Measurements from ENCODE around the gene DEFB129.
"Not testable (repeated sequence)": the region's sequence is repeated elsewhere in the genome, so short reads cannot be mapped to it uniquely, and the experiment has no call there.

DEFB129 gene

DNA sequence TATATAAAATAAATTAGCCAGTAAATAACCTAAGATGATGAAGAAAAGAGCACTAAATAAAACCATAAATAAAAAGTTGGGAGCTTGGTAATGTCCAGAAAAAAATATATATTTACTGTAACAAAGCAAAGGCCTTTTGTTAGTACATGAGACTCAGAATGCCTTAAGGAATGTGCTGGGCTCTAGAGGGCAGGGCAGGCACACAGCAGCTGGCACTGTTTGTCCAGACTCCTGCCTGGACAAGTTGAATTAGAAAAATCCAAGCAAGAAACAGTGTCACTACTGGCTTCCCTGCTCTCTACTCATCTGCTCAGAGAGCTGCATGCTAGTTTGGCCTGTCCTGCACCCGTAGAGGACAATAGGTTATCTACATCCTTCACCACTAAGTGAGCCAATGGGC lies 8.8 kb downstream of the DEFB129 start:
- peak overlapping the region; percentile 66; the same call in 1 of the 2 replicates for H3K27ac ChIP-seq
- no peak for TF ChIP-seq ZFX (IDR thresholded peaks at IDR 0.05)
- TF ChIP-seq, protein P1, sequence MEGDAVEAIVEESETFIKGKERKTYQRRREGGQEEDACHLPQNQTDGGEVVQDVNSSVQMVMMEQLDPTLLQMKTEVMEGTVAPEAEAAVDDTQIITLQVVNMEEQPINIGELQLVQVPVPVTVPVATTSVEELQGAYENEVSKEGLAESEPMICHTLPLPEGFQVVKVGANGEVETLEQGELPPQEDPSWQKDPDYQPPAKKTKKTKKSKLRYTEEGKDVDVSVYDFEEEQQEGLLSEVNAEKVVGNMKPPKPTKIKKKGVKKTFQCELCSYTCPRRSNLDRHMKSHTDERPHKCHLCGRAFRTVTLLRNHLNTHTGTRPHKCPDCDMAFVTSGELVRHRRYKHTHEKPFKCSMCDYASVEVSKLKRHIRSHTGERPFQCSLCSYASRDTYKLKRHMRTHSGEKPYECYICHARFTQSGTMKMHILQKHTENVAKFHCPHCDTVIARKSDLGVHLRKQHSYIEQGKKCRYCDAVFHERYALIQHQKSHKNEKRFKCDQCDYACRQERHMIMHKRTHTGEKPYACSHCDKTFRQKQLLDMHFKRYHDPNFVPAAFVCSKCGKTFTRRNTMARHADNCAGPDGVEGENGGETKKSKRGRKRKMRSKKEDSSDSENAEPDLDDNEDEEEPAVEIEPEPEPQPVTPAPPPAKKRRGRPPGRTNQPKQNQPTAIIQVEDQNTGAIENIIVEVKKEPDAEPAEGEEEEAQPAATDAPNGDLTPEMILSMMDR (conservative IDR thresholded peaks at IDR 0.05) = peak; percentile 69

DNA sequence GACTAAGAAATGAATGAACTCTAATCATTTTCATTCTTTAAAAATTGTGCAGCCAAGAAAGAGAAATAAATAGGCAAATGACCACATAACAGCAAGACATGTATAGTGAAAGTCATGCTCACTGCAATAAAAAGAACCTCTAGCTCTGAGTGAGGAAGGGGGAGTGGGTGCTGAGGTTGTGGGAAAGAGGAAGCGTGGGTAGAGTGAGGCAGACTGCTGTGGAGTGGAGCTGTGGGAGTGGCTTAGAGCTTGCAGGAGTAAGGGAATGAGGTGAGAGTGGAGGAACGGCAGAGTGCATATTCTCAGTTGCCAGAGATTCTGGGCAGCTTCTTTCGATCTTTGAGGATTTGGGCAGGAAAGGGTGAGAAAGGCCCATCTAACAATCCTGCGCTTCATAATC lies 10.4 kb downstream of the DEFB129 start:
- TF ChIP-seq ZFX (IDR thresholded peaks at IDR 0.05) = no peak
- TF ChIP-seq, protein P1 (conservative IDR thresholded peaks at IDR 0.05) = no peak
- peak overlapping the region; percentile 66 for H3K27ac ChIP-seq

DNA sequence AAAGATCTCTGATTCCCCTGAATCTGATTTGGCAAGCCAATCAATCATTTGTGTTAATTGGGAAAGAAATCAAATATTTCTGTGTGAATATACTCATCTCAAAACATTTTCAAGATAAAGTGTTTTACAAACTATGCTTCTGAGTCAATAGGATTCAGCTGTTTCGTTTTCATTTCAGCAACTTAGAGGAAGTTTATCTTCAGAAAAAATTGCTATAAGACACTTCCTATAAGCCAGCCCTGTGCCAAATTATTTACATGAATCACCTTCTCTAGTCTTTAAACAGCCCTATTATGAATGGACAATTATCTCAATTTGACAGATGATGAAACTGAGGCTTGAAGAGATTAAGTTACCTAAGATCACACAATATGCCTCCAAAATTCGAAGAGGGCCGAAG lies 10.9 kb downstream of the DEFB129 start:
- TF ChIP-seq, protein P1 (conservative IDR thresholded peaks at IDR 0.05) = no peak
- no peak for TF ChIP-seq ZFX (IDR thresholded peaks at IDR 0.05)
- peak overlapping the region; percentile 66 for H3K27ac ChIP-seq

DNA sequence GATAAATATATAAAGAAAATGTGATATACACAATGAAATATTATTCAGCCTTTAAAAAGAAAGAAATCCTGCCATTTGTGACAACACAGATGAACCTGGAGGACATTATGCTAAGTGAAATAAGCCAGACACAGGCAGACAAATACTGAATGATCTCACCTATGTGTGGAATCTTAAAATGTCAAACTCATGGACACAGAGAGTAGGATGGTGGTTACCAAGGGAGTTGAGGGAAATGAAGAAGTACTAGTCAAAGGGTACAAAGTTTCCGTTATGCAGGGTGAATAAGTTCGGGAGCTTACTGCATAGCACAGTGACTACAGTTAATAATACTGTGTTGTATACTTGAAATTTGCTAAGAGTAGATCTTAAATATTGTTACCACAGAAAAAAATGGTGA lies 15.8 kb downstream of the DEFB129 start:
- TF ChIP-seq, protein P1 (conservative IDR thresholded peaks at IDR 0.05) = no peak
- TF ChIP-seq ZFX (IDR thresholded peaks at IDR 0.05) = no peak

DNA sequence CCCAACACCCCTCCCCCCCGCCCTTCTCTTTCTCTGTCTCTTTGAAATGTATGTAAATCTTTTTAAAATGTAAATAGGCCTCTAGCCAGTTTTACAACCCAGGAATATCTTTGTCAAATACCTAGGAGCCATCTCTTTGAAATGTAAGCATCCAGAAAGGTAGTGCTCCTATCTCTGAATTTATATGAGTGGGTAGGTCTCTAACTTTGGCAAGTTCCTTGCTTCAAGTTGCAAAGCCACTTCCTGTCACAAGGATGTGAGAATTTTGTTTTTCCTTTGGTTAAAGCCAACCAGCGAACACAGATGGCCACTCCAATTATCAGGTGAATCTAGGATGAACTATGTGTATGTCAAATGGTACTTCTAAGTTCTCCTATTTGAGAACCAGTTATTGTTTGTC lies 24.3 kb downstream of the DEFB129 start:
- TF ChIP-seq ZFX (IDR thresholded peaks at IDR 0.05) = no peak
- TF ChIP-seq, protein P1 (conservative IDR thresholded peaks at IDR 0.05) = no peak

More for the DNA sequence above, 15.8 kb downstream of the DEFB129 start:
- H3K27ac ChIP-seq = no peak overlapping the region

DNA sequence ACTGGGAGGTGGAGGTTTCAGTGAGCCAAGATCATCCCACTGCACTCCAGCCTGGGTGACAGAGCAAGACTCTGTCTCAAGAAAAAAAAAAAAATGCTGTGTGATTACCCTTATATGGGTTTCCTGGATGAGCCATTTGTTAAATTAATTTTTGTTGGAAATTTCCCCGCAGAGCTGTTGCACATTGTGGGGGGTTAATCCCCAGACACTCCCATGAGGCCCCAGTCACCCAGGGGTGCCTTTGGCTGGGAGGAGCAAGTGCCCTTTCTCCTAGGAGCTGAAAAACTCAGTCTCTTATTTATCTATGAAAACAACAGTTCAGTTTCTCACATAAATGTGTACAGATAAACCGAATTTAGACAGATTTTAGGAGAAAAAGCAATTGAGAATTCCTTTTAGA lies 25.7 kb downstream of the DEFB129 start:
- TF ChIP-seq ZFX (IDR thresholded peaks at IDR 0.05) = no peak
- TF ChIP-seq, protein P1 (conservative IDR thresholded peaks at IDR 0.05) = no peak

More for the DNA sequence above, 24.3 kb downstream of the DEFB129 start:
- no peak overlapping the region for H3K27ac ChIP-seq

DNA sequence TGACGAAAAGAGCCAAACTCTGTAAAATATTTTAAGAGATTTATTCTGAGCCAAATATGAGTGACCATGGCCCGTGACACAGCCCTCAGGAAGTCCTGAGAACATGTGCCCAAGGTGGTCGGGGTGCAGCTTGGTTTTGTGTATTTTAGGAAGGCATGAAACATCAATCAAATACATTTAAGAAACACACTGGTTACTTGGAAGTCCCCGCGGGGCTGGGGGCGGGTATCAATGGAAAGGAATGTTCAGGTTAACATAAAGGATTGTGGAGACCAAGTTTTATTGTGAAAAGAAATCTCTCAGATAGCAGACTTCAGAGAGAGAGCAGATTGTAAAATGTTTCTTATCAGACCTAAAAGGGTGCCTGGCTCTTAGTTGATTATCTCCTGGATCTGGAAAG lies 26.4 kb downstream of the DEFB129 start:
- H3K27ac ChIP-seq = not testable (repeated sequence)

More for the DNA sequence above, 25.7 kb downstream of the DEFB129 start:
- no peak overlapping the region for H3K27ac ChIP-seq

DNA sequence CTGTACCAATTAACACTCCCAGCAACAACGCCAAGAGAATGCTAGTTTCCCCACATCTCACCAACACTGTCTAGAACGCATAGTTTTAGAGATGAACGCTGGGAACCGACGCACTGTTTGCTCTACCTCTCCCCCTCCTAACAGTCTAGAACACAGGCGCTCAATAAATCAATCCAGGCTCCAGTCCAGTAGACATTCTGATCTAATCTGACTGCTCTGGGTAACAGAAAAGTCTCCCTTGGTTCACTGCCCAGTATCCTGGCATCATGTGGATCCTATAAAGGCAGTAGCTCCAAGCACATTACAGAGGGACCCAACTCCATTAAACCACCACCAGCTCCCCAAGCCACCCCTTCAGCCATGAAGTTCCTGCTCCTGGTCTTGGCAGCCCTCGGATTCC lies 30.4 kb downstream of the DEFB129 start, which contains the start of gene DEFB132:
Gene DEFB132, plus strand, starts transcription at position 306 of the 400 bp plus-strand sequence. Its CDS starts 55 bp downstream, at position 361.
- no peak for TF ChIP-seq ZFX (IDR thresholded peaks at IDR 0.05)
- TF ChIP-seq, protein P1 (conservative IDR thresholded peaks at IDR 0.05) = no peak
- H3K27ac ChIP-seq = peak within 1 kb of the TSS; percentile 86
